SU-DHL-6 (cell line): ENCODE data around the gene PLEKHA7.

Experiments
- CTCF ChIP-seq: fragments of 200-600 bp; sonication (generic); IDR thresholded peaks from one replicate; pipeline ENCODE4 v1.5.1; 2017; ENCODE audit warnings: antibody characterized with exemption, mild to moderate bottlenecking, low read length, moderate library complexity; ENCODE audit not compliant: insufficient read depth, poor library complexity, severe bottlenecking
- EZH2phosphoT487 ChIP-seq: fragments of 200-600 bp; sonication (generic), shearing (Covaris generic); conservative IDR thresholded peaks from 2 replicates; pipeline ENCODE4 v1.6.1; 2018; ENCODE audit warnings: mild to moderate bottlenecking, antibody characterized with exemption, low read length, moderate library complexity, mixed read lengths

- TF ChIP-seq CTCF (no peak), EZH2phosphoT487 (no peak)
Measured at GRCh38 chr11:16960250-16960649, 54.0 kb downstream of the PLEKHA7 start.
